GM20431 (cell line): ENCODE data around the gene ABCC1.

ENCODE experiments used
- in situ Hi-C: fragments of 300-500 bp; cut with MseI, MboI; formaldehyde crosslinking; loops from one replicate; pipeline ENCODE4 v1.15.0; 2020; ENCODE audit warnings: low sequenced_read_pairs; ENCODE audit not compliant: unreplicated experiment

ABCC1 gene

GRCh38 chr16:16064874-16065384 is 115.5 kb downstream of the ABCC1 start:
- in situ Hi-C loops, result no loop called here

- in situ Hi-C loops, result no loop called here
These were observed 117.7 kb downstream of the ABCC1 start for GRCh38 chr16:16067127-16067526.

- in situ Hi-C loops, result no loop called here
These were observed 122.3 kb downstream of the ABCC1 start for GRCh38 chr16:16071631-16072244.

GRCh38 chr16:16073001-16073545 is 123.7 kb downstream of the ABCC1 start:
- in situ Hi-C loops, result no loop called here

- in situ Hi-C loops, result no loop called here
These were observed 124.8 kb downstream of the ABCC1 start for GRCh38 chr16:16073891-16074881.

- in situ Hi-C loops, result no loop called here
These were observed 126.3 kb downstream of the ABCC1 start for GRCh38 chr16:16075488-16076422.

GRCh38 chr16:16076423-16076813 is 127.0 kb downstream of the ABCC1 start:
- in situ Hi-C loops, result no loop called here

GRCh38 chr16:16080465-16081065 is 131.1 kb downstream of the ABCC1 start:
- in situ Hi-C loops, result no loop called here

- in situ Hi-C loops, result no loop called here
These were observed 131.7 kb downstream of the ABCC1 start for GRCh38 chr16:16081141-16081540.

GRCh38 chr16:16082255-16082654 is 132.8 kb downstream of the ABCC1 start:
- in situ Hi-C loops, result no loop called here

- in situ Hi-C loops, result no loop called here
These were observed 134.2 kb downstream of the ABCC1 start for GRCh38 chr16:16083421-16084156.

- in situ Hi-C loops, result no loop called here
These were observed 135.5 kb downstream of the ABCC1 start for GRCh38 chr16:16084874-16085273.

GRCh38 chr16:16086653-16087446 is 137.4 kb downstream of the ABCC1 start:
- in situ Hi-C loops, result no loop called here

GRCh38 chr16:16090238-16090637 is 140.8 kb downstream of the ABCC1 start:
- in situ Hi-C loops, result no loop called here

GRCh38 chr16:16092925-16093627 is 143.7 kb downstream of the ABCC1 start:
- in situ Hi-C loops, result no loop called here

- in situ Hi-C loops, result no loop called here
These were observed 144.4 kb downstream of the ABCC1 start for GRCh38 chr16:16093628-16094332.

GRCh38 chr16:16095646-16096045 is 146.2 kb downstream of the ABCC1 start:
- in situ Hi-C loops, result no loop called here
